ENCODE results near the gene MACF1.
A peak's percentile ranks its signal among the peaks of the same experiment; 100 is the strongest.
"Not testable (repeated sequence)": the region's sequence is repeated elsewhere in the genome, so short reads cannot be mapped to it uniquely, and the experiment has no call there.

Gene MACF1

DNA sequence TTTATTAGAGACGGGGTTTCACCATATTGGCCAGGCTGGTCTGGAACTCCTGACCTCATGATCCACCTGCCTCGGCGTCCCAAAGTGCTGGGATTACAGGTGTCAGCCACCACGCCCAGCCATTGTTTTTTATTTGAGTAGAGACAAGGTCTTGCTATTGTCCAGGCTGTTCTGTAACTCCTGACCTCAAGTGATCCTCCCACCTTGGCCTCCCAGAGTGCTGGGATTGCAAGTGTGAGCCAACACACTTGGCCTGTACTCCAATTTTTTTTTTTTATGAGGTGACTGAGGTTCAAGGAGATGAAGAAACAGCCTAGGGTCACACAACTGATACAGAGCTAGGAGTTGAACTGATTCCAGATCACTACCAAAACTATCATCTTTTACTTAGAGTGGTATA, 245.5 kb downstream of the MACF1 start:
- DNase-seq = not testable (repeated sequence)

DNA sequence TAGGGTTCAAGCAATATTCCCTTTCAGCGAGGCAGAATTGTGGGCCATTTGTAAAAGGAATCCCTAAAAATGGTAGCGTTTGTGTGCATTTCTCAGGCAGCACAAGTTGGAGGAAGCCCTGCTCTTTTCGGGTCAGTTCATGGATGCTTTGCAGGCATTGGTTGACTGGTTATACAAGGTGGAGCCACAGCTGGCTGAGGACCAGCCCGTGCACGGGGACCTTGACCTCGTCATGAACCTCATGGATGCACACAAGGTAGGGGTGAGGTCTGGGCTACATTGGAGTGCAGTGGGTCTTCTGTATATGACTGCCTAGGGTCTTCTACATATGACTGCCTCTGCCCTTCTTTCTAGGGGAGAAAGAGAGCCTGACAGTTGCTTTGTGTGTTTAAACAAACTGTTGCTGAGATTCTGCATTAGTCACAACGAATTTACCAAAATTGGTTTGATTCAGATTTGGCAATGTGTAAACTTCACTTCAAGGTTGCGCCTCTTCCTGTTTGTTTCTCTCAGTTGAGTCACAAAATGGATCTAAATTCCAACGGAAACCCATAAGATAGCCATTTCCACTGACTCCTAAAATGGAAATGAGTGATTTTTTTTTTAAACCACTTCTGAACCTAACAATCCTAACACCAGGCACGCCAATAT, 246.6 kb downstream of the MACF1 start:
- DNase-seq = no peak

DNA sequence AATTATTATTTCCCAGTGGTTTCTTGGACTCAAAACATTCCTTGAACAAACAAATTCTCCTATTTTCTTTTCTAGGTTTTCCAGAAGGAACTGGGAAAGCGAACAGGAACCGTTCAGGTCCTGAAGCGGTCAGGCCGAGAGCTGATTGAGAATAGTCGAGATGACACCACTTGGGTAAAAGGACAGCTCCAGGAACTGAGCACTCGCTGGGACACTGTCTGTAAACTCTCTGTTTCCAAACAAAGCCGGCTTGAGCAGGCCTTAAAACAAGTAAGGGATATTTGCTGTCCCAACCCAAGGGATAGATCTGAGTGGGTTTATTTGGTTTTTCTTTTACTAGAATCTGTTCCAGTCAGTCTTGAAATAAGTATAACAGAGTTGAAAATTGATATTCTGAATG, 247.6 kb downstream of the MACF1 start:
- peak in 3 of 58 donors; percentile 2 to 7 (median 6) for DNase-seq

DNA sequence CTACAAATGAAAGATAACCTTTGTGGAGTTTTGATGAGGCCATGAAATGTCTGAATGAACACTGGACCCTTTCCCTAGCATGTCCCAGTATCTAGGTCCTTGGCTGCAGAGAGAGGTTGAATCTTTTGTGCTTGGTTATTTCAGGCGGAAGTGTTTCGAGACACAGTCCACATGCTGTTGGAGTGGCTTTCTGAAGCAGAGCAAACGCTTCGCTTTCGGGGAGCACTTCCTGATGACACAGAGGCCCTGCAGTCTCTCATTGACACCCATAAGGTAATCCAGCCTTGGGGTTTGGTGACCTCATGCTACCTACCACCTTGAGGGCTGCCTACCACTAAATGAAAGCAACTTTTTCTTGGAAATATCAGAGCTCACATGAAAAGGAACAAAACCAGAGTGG, 248.0 kb downstream of the MACF1 start:
- peak in 1 of 58 donors; percentile 1 for DNase-seq

DNA sequence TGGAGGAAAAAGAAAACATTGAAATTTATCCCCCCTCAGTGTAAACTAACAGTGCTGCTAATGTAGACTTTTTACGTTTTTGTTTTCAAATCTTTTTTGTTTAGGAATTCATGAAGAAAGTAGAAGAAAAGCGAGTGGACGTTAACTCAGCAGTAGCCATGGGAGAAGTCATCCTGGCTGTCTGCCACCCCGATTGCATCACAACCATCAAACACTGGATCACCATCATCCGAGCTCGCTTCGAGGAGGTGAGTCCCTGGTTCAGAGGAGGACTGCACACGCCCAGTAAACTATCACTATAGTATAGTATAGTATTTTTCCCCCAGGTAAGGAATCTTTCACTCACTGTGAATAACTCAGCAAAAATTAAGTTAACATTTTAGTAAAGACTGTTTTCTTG, 249.1 kb downstream of the MACF1 start:
- peak in 3 of 58 donors; percentile 10 to 57 (median 37) for DNase-seq

DNA sequence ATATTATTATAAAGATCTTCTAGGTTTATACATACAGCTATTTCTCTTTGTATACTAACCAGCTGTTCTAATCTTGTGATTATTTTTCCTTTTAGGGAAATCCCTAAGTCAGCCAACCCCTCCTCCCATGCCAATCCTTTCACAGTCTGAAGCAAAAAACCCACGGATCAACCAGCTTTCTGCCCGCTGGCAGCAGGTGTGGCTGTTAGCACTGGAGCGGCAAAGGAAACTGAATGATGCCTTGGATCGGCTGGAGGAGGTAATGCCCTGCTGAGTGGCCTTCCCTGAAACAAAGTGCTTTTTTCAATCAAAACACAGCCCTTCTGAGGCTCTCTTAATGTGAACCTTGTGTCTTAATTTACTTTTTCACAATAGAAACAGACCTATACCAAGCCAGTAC, 254.5 kb downstream of the MACF1 start:
- peak in 2 of 58 donors; percentile 1 to 5 for DNase-seq

DNA sequence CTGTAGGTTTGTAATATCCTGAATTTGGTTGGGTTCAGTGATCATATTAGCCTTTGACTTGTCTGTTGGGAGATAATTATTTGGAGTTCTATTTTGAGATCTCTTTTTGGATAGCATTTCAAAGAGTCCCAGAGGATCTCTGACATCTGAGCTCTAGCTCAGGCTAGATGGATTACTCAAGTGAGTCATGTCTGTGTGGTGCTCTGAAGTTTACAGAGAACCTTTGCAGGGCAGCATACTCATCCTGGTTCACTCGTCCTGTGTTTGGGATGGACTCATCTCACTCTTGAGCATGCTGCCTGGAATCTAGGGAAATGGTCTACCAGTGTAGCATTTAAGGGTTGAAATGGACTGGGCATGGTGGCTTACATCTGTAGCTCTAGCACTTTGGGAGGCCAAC, 257.6 kb downstream of the MACF1 start:
- no peak for DNase-seq

DNA sequence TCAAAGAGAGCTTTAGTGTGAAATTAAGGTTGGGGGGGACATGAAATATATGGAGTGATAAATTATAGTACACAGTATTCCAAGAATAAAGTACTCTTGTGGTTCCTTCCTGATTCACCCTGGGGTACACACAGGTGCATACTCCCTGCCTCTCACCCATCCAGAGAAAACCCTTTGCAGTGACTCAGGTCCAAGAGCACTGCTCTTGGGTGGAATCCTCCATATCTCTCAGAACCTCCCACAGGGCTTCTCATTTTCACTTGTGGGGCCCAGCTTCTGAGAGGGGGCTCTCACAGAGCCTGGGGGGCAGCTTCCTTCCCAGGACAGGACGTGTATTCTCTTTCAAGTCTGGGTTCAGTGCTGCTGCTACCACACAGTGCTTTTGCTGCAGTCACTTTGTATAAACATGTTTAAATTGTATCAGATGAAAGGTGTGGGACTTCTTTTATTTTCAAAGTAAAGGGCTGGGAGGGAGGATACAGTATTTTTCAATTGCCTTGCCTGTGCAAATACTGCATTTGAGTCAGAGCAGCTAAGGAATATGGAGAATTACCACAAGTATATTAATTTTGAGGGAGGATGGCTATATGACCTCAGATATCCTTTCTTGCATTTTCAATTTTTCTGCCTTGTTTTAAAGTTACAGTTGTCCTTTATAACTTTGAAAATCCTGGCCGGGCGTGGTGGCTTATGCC, 262.1 kb downstream of the MACF1 start:
- DNase-seq = no peak

DNA sequence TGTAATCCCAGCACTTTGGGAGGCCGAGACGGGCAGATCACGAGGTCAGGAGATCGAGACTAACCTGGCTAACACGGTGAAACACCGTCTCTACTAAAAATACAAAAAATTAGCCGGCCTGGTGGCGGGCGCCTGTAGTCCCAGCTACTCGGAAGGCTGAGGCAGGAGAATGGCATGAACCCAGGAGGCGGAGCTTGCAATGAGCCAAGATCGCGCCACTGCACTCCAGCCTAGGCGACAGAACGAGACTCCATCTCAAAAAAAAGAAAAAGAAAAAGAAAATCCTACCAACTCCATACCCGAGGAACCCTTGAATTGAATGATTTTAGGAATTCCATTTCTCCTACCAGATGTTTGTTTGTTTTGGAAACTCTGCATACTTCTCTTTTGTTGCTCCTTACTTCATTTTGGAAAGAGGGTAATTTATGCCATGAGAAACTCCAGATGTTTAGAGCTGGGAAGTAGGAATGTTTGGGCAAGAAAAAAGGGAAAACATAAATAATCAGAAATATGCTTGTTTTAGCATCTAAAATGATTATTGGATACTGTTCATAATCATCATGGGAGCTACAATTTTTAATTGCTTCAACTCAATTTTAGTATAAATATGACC, 262.7 kb downstream of the MACF1 start:
- DNase-seq = not testable (repeated sequence)

DNA sequence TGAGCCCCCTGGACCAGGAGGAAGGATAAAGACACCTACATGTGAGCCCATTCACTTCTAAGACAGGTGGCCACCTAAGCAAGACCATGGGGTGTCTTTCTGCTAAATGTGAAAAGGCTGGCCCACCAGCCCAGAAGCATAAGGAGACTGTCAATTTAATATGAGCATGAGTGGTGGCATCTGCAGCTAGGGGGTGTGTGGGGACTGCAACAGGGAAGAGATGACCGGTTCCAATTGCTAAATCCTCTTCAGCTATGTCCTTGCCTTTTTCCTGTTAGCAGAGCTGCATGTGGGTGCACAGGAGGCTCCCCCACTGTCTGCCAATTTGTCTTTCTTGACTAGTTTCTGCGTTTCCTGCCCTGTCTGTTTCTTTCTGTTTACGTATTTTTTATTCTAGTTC, 264.7 kb downstream of the MACF1 start:
- no peak for DNase-seq

DNA sequence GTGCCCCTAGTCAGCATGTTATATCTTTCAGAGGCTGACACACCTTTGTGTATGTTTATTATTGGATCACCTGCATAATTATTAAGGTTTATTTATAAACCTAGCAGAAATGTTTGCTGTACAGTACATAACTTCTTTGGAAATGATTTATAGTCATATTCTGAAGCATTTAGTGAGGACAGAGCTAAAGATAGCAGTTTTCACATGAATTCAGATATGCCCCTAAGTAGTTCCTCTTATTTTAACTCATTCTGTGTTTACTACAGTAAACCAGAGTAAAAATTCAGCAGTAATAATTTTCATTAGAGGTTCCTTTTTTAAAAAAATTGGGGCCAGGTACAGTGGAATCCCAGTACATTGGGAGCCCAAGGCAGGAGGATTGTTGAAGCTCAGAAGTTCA, 265.5 kb downstream of the MACF1 start:
- DNase-seq = no peak

DNA sequence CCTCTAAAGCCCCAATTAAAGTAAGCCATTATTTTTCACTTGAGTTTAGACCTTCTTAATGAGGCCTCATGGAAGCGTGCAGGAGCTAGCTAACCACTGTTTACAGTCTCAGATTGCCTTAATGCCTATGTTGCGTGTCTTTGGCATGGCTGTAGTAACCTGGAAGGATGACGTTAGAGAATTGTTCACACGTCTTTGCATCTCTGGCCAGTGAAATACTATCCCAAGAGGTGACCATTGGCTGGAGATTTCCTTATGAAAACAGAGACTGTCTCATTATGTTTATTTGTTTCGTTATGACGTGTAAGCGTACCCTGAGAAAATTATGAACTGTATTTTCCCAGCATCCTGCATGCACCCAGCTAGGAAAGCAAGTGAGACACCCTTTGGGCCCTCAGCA, 268.3 kb downstream of the MACF1 start:
- no peak for DNase-seq

DNA sequence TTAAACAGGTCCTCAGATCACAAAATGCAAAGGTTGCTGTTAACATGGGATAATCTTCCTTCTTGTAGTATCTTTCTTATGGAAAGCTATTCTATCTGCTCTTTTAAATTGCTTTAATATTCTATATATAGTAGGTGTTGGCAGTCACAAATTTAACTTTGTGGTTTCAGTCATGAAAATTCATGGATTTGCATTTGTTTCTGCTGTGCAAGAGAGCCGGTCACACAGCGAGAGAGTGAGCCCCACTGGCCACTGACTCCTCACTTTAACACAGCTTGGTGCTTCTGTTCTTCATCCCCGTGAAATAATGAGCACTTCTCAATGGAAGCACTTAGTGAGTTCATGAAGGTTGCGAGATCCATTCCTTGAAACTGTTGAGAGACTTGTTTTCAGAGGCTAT, 268.8 kb downstream of the MACF1 start:
- no peak for DNase-seq

DNA sequence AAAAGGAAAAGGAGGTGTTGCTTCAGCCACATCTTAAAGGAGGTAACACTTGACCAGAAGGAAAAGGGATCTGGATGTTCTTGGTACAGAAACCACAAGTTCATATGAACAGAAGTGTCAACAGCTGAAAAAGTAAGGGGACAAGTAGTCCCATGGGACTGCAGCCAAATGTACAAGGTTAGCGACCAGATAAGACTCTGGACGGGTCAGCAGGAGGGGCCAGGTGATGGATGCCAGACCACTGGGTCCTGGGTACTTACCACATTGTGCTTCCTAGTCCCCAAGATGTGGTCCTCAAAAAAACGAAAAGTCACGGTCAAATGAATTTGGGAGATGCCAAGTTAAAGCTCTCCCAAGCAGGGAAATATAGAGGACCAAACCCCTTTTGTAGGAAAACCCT, 270.3 kb downstream of the MACF1 start:
- no peak for DNase-seq

DNA sequence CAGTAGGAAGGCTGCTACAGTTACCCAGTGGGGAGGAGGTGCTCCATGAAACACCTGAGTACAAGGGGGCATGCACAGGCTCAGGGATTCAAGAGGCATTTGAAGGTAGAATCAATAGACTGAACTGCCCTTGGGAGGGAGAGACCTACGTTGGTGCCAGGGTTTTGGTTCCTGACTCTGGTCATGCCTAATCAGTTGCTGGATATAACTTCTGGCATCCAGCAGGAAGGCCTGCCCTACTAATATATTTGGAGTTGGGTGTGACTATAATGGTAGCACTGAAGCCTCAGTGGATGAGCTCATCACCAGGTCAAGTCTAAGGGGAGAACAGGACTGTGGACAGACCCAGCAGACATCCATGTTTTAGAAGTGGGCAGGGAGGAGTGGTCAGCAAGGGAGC, 271.1 kb downstream of the MACF1 start:
- DNase-seq = not testable (repeated sequence)

DNA sequence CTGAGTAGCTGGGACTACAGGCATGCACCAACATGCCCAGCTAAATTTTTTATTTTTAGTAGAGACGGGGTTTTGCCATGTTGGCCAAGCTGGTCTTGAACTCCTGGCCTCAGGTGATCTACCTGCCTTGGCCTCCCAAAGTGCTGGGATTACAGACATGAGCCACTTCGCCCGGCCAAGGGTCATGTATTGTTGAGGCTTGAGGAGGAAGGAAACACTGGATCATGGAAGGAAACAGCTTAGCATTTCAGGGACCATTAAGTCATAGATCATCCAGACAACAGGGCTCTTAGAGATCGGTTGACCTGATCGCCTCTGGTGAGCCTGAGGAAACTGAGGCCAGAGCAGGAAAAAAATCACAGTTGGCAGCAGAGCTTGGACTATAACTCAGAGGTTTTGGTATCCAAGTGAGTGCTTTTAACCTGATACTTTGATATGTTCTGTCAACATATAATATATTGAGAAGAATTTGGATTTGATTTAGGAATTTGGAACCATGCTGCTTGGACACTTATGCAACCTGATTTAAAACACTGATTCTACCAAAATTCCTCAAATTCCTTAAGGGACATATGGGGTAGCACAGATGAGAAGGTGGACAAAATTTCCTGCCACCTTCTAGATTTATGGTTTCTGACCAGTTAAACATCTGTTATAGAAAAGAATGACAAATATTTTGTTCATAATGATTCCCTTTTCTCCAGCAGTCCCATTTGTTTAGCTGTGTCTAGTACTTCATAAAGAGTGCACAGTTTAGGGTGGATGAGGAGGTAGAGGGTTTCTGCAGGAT, 273.8 kb downstream of the MACF1 start:
- no peak for DNase-seq

DNA sequence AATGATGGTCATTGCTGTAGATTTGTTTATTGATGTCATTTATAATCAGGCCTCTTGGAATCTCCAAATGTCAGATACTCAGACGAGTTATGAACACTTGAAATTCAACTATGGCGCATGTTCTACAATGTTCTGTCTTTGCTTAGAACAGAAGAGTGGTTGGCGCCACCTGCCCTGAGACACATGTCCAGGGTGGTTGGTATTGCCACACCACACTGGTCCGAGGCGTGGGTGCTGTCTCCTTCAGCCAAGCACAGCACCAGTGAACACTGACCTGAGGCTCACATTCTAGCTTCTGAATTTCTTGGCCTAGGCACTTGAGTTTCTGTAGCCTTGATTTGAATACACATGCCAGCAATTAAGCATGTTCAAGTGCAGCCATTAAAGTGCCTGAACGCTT, 276.8 kb downstream of the MACF1 start:
- no peak for DNase-seq

DNA sequence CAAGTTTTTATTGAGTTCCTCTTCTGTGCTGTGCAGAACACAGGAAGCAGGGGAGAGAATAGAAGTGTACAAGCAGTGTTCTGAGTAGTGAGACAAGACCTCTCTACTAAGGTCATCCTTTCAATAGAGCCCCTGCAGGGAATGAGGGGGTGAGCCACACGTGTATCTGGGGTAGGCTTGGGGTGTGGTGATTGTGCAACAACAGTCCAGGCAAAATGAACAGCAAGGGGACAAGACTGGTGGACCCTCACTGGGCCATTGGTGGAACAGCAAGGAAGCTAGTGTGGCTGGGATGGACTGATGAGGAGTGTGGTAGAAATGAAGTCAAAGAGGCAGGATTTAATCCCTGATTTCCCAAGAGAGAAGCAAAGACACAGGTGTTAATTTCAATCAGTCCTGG, 278.8 kb downstream of the MACF1 start:
- no peak for DNase-seq

DNA sequence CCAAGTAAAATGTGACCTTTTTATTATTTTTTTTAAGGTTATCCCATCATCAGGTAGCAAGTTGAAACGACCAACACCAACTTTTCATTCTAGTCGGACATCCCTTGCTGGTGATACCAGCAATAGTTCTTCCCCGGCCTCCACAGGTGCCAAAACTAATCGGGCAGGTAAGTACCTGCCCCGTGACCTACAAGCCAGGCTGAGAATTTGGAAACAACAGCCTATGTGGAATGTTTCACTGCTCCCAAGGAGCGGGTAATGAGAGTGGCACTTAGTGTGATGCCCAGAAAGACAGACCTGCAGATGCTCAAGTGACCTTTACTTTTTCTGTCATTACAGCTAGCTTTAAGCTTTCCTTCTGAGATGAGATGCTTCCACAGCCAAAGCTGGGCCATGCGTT, 280.1 kb downstream of the MACF1 start:
- DNase-seq = no peak

DNA sequence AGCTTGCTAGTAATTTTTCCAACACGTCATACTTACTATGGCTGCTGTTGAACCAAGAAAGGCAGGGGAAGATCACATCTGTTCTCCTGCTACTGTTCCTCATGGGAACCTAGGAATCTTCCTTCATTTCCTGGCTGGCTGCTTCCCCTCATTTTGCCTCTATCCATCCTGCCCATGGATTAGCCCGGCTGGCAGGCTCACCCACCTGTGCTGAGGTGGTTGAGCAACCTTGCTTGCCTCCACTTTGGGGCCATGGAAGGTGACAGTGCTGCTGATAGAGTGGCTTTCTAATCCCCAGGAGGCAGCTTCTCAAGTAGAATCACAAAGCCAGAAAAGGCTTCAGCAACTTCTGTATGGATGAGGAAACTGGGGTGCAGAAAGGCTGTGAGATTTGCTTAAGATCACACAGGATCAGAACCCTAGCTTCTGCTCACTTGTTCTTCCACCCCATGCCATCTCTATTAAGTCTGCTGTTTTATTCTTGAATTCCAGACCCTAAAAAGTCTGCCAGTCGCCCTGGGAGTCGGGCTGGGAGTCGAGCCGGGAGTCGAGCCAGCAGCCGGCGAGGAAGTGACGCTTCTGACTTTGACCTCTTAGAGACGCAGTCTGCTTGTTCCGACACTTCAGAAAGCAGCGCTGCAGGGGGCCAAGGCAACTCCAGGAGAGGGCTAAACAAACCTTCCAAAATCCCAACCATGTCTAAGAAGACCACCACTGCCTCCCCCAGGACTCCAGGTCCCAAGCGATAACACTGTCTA, 280.7 kb downstream of the MACF1 start:
- peak in 22 of 58 donors; percentile 11 to 67 (median 30) for DNase-seq

DNA sequence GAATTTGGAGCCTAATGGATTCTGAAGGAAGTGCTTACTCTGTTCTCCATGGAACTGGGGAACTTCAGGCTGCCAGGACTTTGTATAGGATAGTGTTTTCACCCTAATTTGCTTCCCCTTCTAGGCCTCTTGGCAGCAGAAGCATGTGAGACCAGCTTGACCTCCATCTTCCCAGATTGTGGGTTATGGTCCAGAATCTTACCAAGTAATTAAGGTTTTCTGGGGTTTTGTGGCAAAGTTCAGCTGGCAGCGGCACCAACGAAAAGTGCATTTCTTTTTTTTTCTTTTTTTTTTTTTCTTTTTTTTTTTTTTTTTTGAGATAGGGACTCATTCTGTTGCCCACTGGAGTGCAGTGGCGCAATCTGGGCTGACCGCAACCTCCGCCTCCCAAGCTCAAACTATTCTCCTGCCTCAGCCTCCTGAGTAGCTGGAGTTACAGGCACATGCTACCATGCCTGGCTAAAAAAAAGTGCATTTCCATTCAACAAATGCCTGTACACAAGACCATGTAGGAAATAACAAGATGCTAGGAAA, 283.6 kb downstream of the MACF1 start:
- DNase-seq = peak in 1 of 58 donors; percentile 26

All from anterior cingulate cortex (tissue), 58 donors.